CD14-positive monocyte (primary cell): Measurements from ENCODE around the gene ZSWIM5. TPM values are rescaled to one million over a fixed set of nuclear protein-coding genes. Genes with fewer than 3 reads are reported as not detected.

Experiments
- DNase-seq, 3 donors: peaks; one replicate each; pipeline ENCODE4 v3.0.0-alpha.2; 2011 to 2022
- H2AFZ ChIP-seq: 2 replicates; pipeline ENCODE4 v1.6.0; 2012; ENCODE audit warnings: mild to moderate bottlenecking, low read depth, low read length, inconsistent platforms; ENCODE audit not compliant: insufficient read depth, poor library complexity, severe bottlenecking
- H3K27ac ChIP-seq, 2 donors: 1 replicate in 1 of 2; 2 replicates in 1 of 2; pipeline ENCODE4 v1.5.1; 2012 to 2013; ENCODE audit warnings: low read length in 2 of 2, control low read depth in 1 of 2, inconsistent platforms in 1 of 2, low read depth in 1 of 2, mild to moderate bottlenecking in 1 of 2
- H3K27me3 ChIP-seq, 2 donors: one replicate each; pipeline versions ENCODE4 v1.6.0 to v1.6.1; 2011 to 2013; ENCODE audit warnings: low read length in 2 of 2; ENCODE audit not compliant: control insufficient read depth in 2 of 2, insufficient read depth in 2 of 2
- H3K36me3 ChIP-seq, 2 donors: replicated peaks in 1 of 2; 1 replicate in 1 of 2; 2 replicates in 1 of 2; pipeline versions ENCODE4 v1.5.1 to v1.6.1; 2012 to 2013; ENCODE audit warnings: low read length in 2 of 2, control low read depth in 1 of 2, inconsistent platforms in 1 of 2, mild to moderate bottlenecking in 1 of 2; ENCODE audit not compliant: insufficient read depth in 2 of 2, control insufficient read depth in 1 of 2
- H3K4me1 ChIP-seq, 2 donors: 1 replicate in 1 of 2; 2 replicates in 1 of 2; pipeline versions ENCODE4 v1.5.1 to v1.6.1; 2012 to 2013; ENCODE audit warnings: low read length in 2 of 2, control low read depth in 1 of 2, inconsistent platforms in 1 of 2, mild to moderate bottlenecking in 1 of 2, moderate library complexity in 1 of 2; ENCODE audit not compliant: insufficient read depth in 2 of 2, control insufficient read depth in 1 of 2
- H3K4me2 ChIP-seq: replicated peaks from 2 replicates; pipeline ENCODE3; 2012; ENCODE audit warnings: low read length, moderate library complexity, mild to moderate bottlenecking; ENCODE audit not compliant: poor library complexity, severe bottlenecking; ENCODE audit errors: extremely low read depth
- H3K4me3 ChIP-seq, 3 experiments: fragments of 200-600 bp in 1 of 3; sonication (generic) in 1 of 3; replicated peaks in 1 of 3; 1 replicate in 2 of 3; 2 replicates in 1 of 3; pipeline ENCODE4 v1.5.1; 2011 to 2013; ENCODE audit warnings: low read length in 3 of 3, mild to moderate bottlenecking in 3 of 3, control low read depth in 2 of 3, low read depth in 2 of 3, inconsistent platforms in 1 of 3, moderate library complexity in 1 of 3
- H3K79me2 ChIP-seq: 2 replicates; pipeline ENCODE4 v1.6.0; 2012; ENCODE audit warnings: mild to moderate bottlenecking, control low read depth, inconsistent platforms, low read length, moderate library complexity; ENCODE audit not compliant: insufficient read depth
- H3K9ac ChIP-seq: 2 replicates; pipeline ENCODE4 v1.6.0; 2017; ENCODE audit warnings: low read length, mild to moderate bottlenecking; ENCODE audit not compliant: insufficient read depth, poor library complexity, severe bottlenecking
- H3K9me3 ChIP-seq, 2 donors: replicated peaks in 1 of 2; 1 replicate in 1 of 2; 2 replicates in 1 of 2; pipeline versions ENCODE4 v1.5.1 to v1.6.1; 2012 to 2013; ENCODE audit warnings: low read length in 2 of 2, control low read depth in 1 of 2; ENCODE audit not compliant: control insufficient read depth in 1 of 2, insufficient read depth in 1 of 2
- H4K20me1 ChIP-seq: 2 replicates; pipeline ENCODE4 v1.6.0; 2012; ENCODE audit warnings: mild to moderate bottlenecking, low read length, control low read depth, moderate library complexity; ENCODE audit not compliant: insufficient read depth
- H3K27ac Mint-ChIP-seq, 7 donors: one replicate each; pipeline ENCODE4 v1.8.0; 2020; ENCODE audit warnings: mild to moderate bottlenecking in 7 of 7, mixed read lengths in 7 of 7, moderate library complexity in 6 of 7, inconsistent platforms in 2 of 7
- H3K27me3 Mint-ChIP-seq, 3 donors: one replicate each; pipeline ENCODE4 v1.8.0; 2021 to 2022; ENCODE audit warnings: low read depth in 3 of 3, mild to moderate bottlenecking in 3 of 3, mixed read lengths in 3 of 3, moderate library complexity in 3 of 3, inconsistent platforms in 1 of 3
- H3K36me3 Mint-ChIP-seq, 2 donors: one replicate each; pipeline ENCODE4 v1.8.0; 2020; ENCODE audit warnings: mixed read lengths in 2 of 2, inconsistent platforms in 1 of 2, mild to moderate bottlenecking in 1 of 2
- H3K4me1 Mint-ChIP-seq: one replicate; pipeline ENCODE4 v1.8.0; 2020; ENCODE audit warnings: mild to moderate bottlenecking, mixed read lengths
- H3K4me3 Mint-ChIP-seq, 2 donors: one replicate each; pipeline ENCODE4 v1.8.0; 2020; ENCODE audit warnings: mild to moderate bottlenecking in 2 of 2, mixed read lengths in 2 of 2, moderate library complexity in 1 of 2
- H3K9me3 Mint-ChIP-seq, 7 donors: one replicate each; pipeline ENCODE4 v1.8.0; 2020 to 2022; ENCODE audit warnings: mixed read lengths in 7 of 7, mild to moderate bottlenecking in 6 of 7, moderate library complexity in 6 of 7, inconsistent platforms in 2 of 7
- CTCF ChIP-seq: fragments of 200-600 bp; IDR thresholded peaks from one replicate; pipeline ENCODE4 v1.8.0; 2022; ENCODE audit warnings: antibody characterized with exemption, mild to moderate bottlenecking
- WGBS: methylation state at CpG from one replicate; pipeline ENCODE4 v1.1.5; 2013; ENCODE audit warnings: missing lambda C conversion rate; ENCODE audit not compliant: insufficient coverage; 5-methylcytosine and 5-hydroxymethylcytosine counted together
- intact Hi-C, 2 donors: fragments of 100-400 bp; cut with micrococcal nuclease; formaldehyde crosslinking; loops; one replicate each; pipeline versions ENCODE4 v1.15.0 to v1.15.1; 2023
- polyA plus RNA-seq, 3 donors: library from polyadenylated mRNA; depleted of rRNA in 1 of 3; unstranded in 2 of 3; stranded (reverse) in 1 of 3; fragments of 300-500 nt in 2 of 3; fragments of >200 nt in 1 of 3; fragmentation: Illumina TruSeq in 2 of 3; gene quantifications; 1 replicate in 2 of 3; 2 replicates in 1 of 3; pipeline ENCODE4 v1.2.3, GENCODE V29; 2012 to 2021

The ZSWIM5 gene
- polyA plus RNA-seq, 3 donors, result not detected

- Mint-ChIP-seq H3K4me3 (no peak overlapping the region), H3K27me3 (no peaks in the 10 kb centered on the region), H3K9me3 (peaks cover 0 to 2% (median 0%) of the 10 kb centered on the region in 7 donors), H3K4me1 (no peaks in the 10 kb centered on the region), H3K27ac (no peak overlapping the region), H3K36me3 (no peaks in the 10 kb centered on the region)
- H3K9me3 ChIP-seq, result no peaks in the 10 kb centered on the region
- intact Hi-C loops, result no loop called here
- H3K27me3 ChIP-seq, result no peaks in the 10 kb centered on the region
- TF ChIP-seq CTCF, result no peak
- H4K20me1 ChIP-seq, result no peaks in the 10 kb centered on the region
- no peaks in the 10 kb centered on the region for H3K4me1 ChIP-seq
- no peak overlapping the region for H3K9ac ChIP-seq
- DNase-seq, result no peak
- no peak overlapping the region for H3K27ac ChIP-seq
- H3K4me2 ChIP-seq, result no peak overlapping the region
- H3K79me2 ChIP-seq, result no peaks in the 10 kb centered on the region
- H3K36me3 ChIP-seq, result no peaks in the 10 kb centered on the region
- no peak overlapping the region for H3K4me3 ChIP-seq
- H2AFZ ChIP-seq, result no peak overlapping the region
Measured at GRCh38 chr1:45093334-45093733, 113.1 kb downstream of the ZSWIM5 start.

- Histone ChIP-seq H3K27me3 (no peaks in the 10 kb centered on the region), H3K36me3 (no peaks in the 10 kb centered on the region), H3K4me3 (no peak overlapping the region), H4K20me1 (no peaks in the 10 kb centered on the region), H3K4me2 (no peak overlapping the region), H3K4me1 (no peaks in the 10 kb centered on the region), H3K27ac (no peak overlapping the region), H2AFZ (no peak overlapping the region), H3K79me2 (no peaks in the 10 kb centered on the region), H3K9ac (no peak overlapping the region), H3K9me3 (no peaks in the 10 kb centered on the region)
- Mint-ChIP-seq H3K4me1 (no peaks in the 10 kb centered on the region), H3K9me3 (peaks cover 0 to 2% (median 0%) of the 10 kb centered on the region in 7 donors), H3K27me3 (no peaks in the 10 kb centered on the region), H3K4me3 (no peak overlapping the region), H3K27ac (no peak overlapping the region), H3K36me3 (no peaks in the 10 kb centered on the region)
- DNase-seq, result no peak
- WGBS, result no CpG with 5 or more reads among the region's 2 CpGs
- TF ChIP-seq CTCF, result no peak
- intact Hi-C loops, result no loop called here
Measured at GRCh38 chr1:45089711-45090110, 116.7 kb downstream of the ZSWIM5 start.
